Activated CD8-positive, alpha-beta T cell treated with anti-CD3 and anti-CD28 coated beads for 36 hours (primary cell): Measurements from ENCODE around the gene NHP2. TPM values are rescaled to one million over a fixed set of nuclear protein-coding genes. Genes with fewer than 3 reads are reported as not detected.

Source experiments
- ATAC-seq: fragments of 200-7000 bp; cut with Tn5 transposase; one replicate; pipeline ENCODE4 v1.10.0; 2021; ENCODE audit warnings: mild to moderate bottlenecking, moderate library complexity
- CTCF ChIA-PET: fragments of 350-600 bp; sonication (Branson Sonifier 250); formaldehyde crosslinking; loops from one replicate; lab custom pipeline; 2021; ENCODE audit warnings: antibody characterized with exemption; lab: Charles Lee
- POLR2A ChIA-PET: fragments of 350-600 bp; sonication (Branson Sonifier 250); formaldehyde crosslinking; loops from one replicate; lab custom pipeline; 2021; ENCODE audit warnings: antibody characterized with exemption; lab: Charles Lee
- DNase-seq: peaks from one replicate; pipeline ENCODE4 v3.0.0-alpha.2; 2020
- H3K27ac Mint-ChIP-seq: one replicate; pipeline ENCODE4 v1.8.0; 2021; ENCODE audit warnings: mild to moderate bottlenecking, mixed read lengths
- H3K27me3 Mint-ChIP-seq: one replicate; pipeline ENCODE4 v1.8.0; 2021; ENCODE audit warnings: mixed read lengths
- H3K36me3 Mint-ChIP-seq: one replicate; pipeline ENCODE4 v1.8.0; 2021; ENCODE audit warnings: low read depth, mixed read lengths
- H3K4me1 Mint-ChIP-seq: one replicate; pipeline ENCODE4 v1.8.0; 2021; ENCODE audit warnings: low read depth, mixed read lengths
- H3K4me3 Mint-ChIP-seq: one replicate; pipeline ENCODE4 v1.8.0; 2021; ENCODE audit warnings: mild to moderate bottlenecking, moderate library complexity, mixed read lengths
- H3K9me3 Mint-ChIP-seq: one replicate; pipeline ENCODE4 v1.8.0; 2021; ENCODE audit warnings: mixed read lengths
- CTCF ChIP-seq: fragments of 200-600 bp; IDR thresholded peaks from one replicate; pipeline ENCODE4 v1.8.0; 2022; ENCODE audit warnings: antibody characterized with exemption, mild to moderate bottlenecking
- intact Hi-C: fragments of 100-400 bp; cut with micrococcal nuclease; formaldehyde crosslinking; loops from one replicate; pipeline ENCODE4 v1.10.0; 2022
- total RNA-seq, 2 experiments: library from RNA; stranded (reverse); gene quantifications; one replicate each; pipeline ENCODE4 v1.2.3, GENCODE V29; 2021

Gene NHP2
- total RNA-seq, 2 experiments from 2014 or later = 287 to 296 TPM

- ATAC-seq = peak; percentile 62
- no peak for TF ChIP-seq CTCF
- CTCF ChIA-PET = interaction anchor here (1.2 to 9.1 kb wide), 6 partner anchors 14 to 41 kb away, joined by 3 to 84 read pairs (median 4); partner anchors contain the start of gene NHP2
- Mint-ChIP-seq H3K27ac (peak overlapping the region; percentile 95), H3K9me3 (peaks cover 3% of the 10 kb centered on the region), H3K27me3 (no peaks in the 10 kb centered on the region), H3K36me3 (peaks cover 31% of the 10 kb centered on the region), H3K4me3 (peak overlapping the region; percentile 98), H3K4me1 (peaks cover 31% of the 10 kb centered on the region)
- DNase-seq = peak; percentile 96
- intact Hi-C loops = loop anchor here (5.0 kb wide), 1 partner anchor 36 kb away; the partner anchor contains the start of gene NHP2
- POLR2A ChIA-PET = interaction anchor here (0.7 to 5.8 kb wide), 8 partner anchors 8 to 88 kb away, joined by 3 to 44 read pairs (median 6); partner anchors contain the start of genes HNRNPAB and RMND5B
Measured at GRCh38 chr5:178116143-178116885, 37.4 kb downstream of the NHP2 start.

- Mint-ChIP-seq H3K27me3 (no peaks in the 10 kb centered on the region), H3K36me3 (peaks cover 28% of the 10 kb centered on the region), H3K4me3 (peak overlapping the region; percentile 98), H3K27ac (peak overlapping the region; percentile 95), H3K4me1 (peaks cover 26% of the 10 kb centered on the region), H3K9me3 (peaks cover 3% of the 10 kb centered on the region)
- ChIA-PET CTCF (interaction anchor here (1.2 to 9.1 kb wide), 6 partner anchors 14 to 40 kb away, joined by 3 to 84 read pairs (median 4); partner anchors contain the start of gene NHP2), POLR2A (interaction anchor here (0.6 to 5.8 kb wide), 11 partner anchors 8 to 89 kb away, joined by 3 to 44 read pairs (median 5); partner anchors contain the start of genes HNRNPAB and RMND5B)
- DNase-seq (peak; percentile 30), ATAC-seq (no peak)
- no peak for TF ChIP-seq CTCF
- intact Hi-C loops = loop anchor here (5.0 kb wide), 1 partner anchor 37 kb away; the partner anchor contains the start of gene NHP2
Measured at GRCh38 chr5:178115814-178116142, 37.9 kb downstream of the NHP2 start.

GRCh38 chr5:178115136-178115813 is 38.4 kb downstream of the NHP2 start:
- Mint-ChIP-seq H3K27me3 (no peaks in the 10 kb centered on the region), H3K4me3 (peak overlapping the region; percentile 98), H3K9me3 (peaks cover 3% of the 10 kb centered on the region), H3K36me3 (peaks cover 28% of the 10 kb centered on the region), H3K4me1 (peaks cover 23% of the 10 kb centered on the region), H3K27ac (peak overlapping the region; percentile 95)
- intact Hi-C loops = loop anchor here (5.0 kb wide), 1 partner anchor 37 kb away; the partner anchor contains the start of gene NHP2
- TF ChIP-seq CTCF = no peak
- DNase-seq (peak; percentile 68), ATAC-seq (peak; percentile 40)
- POLR2A ChIA-PET = interaction anchor here (0.6 to 5.8 kb wide), 10 partner anchors 9 to 89 kb away, joined by 3 to 44 read pairs (median 4); partner anchors contain the start of genes HNRNPAB and RMND5B
- CTCF ChIA-PET = interaction anchor here (1.6 to 9.1 kb wide), 3 partner anchors 32 to 40 kb away, joined by 4 to 84 read pairs (median 13); partner anchors contain the start of gene NHP2

GRCh38 chr5:178114325-178115135 is 39.2 kb downstream of the NHP2 start:
- CTCF ChIA-PET = interaction anchor here (1.6 kb wide), 1 partner anchor 31 kb away, joined by 7 read pairs; no protein-coding TSS in a partner anchor
- no peaks in the 10 kb centered on the region for H3K27me3 Mint-ChIP-seq
- intact Hi-C loops = loop anchor here (5.0 kb wide), 1 partner anchor 38 kb away; the partner anchor contains the start of gene NHP2
- ATAC-seq (no peak), DNase-seq (peak; percentile 59)
- POLR2A ChIA-PET = interaction anchor here (1.1 to 5.8 kb wide), 9 partner anchors 9 to 90 kb away, joined by 3 to 44 read pairs (median 5); partner anchors contain the start of genes HNRNPAB and RMND5B
- H3K4me3 Mint-ChIP-seq = peak overlapping the region; percentile 98
- peaks cover 27% of the 10 kb centered on the region for H3K36me3 Mint-ChIP-seq
- TF ChIP-seq CTCF = no peak
- peak overlapping the region; percentile 95 for H3K27ac Mint-ChIP-seq
- H3K4me1 Mint-ChIP-seq = peaks cover 23% of the 10 kb centered on the region
- peaks cover 3% of the 10 kb centered on the region for H3K9me3 Mint-ChIP-seq
